ENCODE measurements around the gene ATXN7.

DNA sequence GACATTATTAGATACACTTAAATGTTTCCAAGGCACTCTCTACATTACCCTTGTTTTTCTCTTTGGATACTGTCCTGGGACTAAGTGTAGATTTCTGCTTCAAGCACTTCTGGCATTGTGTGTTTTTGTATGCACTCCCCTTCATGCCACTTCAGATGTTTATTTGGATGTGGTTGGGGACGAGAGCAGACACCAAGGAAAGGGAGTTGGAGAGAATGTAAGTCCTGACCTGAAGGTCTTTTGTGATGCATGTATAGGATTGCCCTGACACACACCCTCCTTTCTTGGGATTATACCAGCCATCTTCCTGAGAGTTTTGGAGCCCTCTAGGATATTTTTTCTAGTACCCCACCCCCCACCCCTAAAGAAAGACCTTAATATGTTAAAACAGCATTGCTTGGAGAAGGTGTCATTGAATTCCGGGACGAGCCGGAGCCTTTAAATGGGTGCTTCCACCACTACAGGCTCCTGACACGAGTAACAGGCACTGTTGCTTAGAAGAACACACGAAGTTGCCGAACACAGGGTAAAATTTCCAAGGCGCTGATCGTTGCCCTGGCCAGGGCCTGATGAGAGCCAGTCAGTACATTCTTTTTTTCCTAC, 136.9 kb downstream of the ATXN7 start:
- TF ChIP-seq, protein P1, sequence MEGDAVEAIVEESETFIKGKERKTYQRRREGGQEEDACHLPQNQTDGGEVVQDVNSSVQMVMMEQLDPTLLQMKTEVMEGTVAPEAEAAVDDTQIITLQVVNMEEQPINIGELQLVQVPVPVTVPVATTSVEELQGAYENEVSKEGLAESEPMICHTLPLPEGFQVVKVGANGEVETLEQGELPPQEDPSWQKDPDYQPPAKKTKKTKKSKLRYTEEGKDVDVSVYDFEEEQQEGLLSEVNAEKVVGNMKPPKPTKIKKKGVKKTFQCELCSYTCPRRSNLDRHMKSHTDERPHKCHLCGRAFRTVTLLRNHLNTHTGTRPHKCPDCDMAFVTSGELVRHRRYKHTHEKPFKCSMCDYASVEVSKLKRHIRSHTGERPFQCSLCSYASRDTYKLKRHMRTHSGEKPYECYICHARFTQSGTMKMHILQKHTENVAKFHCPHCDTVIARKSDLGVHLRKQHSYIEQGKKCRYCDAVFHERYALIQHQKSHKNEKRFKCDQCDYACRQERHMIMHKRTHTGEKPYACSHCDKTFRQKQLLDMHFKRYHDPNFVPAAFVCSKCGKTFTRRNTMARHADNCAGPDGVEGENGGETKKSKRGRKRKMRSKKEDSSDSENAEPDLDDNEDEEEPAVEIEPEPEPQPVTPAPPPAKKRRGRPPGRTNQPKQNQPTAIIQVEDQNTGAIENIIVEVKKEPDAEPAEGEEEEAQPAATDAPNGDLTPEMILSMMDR (conservative IDR thresholded peaks at IDR 0.05 in 1 of 2, IDR thresholded peaks at IDR 0.05 in 1 of 2; ENCODE audit: low read depth in 1 of 2, low read length in 2 of 2), result no peak
- TF ChIP-seq EZH2 (IDR thresholded peaks at IDR 0.05; ENCODE audit: low read length, missing control alignments), result no peak

All from fibroblast of lung (primary cell).